ENCODE data around the gene PRR29.

The PRR29 gene

DNA sequence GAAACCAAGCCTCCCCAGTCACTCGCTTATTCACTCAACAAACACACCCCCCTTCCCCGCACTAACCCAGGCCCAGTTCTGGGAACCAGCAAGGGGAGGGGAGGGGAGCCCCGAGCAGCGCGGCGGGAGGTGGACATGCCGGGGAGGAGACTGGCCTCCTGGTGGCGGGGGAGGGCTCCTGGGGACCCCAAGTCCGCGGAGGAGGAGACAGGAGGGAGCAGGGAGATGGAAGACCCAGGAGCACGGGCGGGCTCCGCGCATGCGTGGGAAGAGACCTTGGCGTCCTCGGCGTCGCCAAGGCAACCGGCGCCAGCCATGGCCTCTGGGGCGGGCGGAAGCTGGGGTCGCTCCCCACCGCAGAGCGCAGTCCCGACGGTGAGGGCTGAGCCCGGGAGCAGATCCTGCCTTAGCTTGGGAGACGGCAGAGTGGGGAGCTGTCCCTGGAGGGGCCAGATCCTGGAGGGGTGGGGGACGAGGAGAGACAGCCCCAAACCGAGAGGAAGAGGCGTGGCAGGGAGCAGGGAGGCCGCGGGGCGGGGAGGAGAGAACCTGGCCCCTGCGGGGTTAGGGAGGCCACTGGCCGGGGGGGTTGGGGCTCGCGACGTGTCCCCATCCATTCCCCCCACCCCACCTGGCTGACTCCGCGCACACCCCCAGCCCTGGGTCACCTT is at the start of gene PRR29:
Gene PRR29 (plus strand): TSS at position 302 of the 671 bp plus-strand sequence. CDS start 14 bp downstream, at position 316.
- peak; percentile 79 for DNase-seq

GRCh38 chr17:63948521-63948920 is 49.6 kb upstream of the PRR29 start:
- DNase-seq = no peak

GRCh38 chr17:63949576-63950250 is 48.4 kb upstream of the PRR29 start:
- DNase-seq = no peak

DNA sequence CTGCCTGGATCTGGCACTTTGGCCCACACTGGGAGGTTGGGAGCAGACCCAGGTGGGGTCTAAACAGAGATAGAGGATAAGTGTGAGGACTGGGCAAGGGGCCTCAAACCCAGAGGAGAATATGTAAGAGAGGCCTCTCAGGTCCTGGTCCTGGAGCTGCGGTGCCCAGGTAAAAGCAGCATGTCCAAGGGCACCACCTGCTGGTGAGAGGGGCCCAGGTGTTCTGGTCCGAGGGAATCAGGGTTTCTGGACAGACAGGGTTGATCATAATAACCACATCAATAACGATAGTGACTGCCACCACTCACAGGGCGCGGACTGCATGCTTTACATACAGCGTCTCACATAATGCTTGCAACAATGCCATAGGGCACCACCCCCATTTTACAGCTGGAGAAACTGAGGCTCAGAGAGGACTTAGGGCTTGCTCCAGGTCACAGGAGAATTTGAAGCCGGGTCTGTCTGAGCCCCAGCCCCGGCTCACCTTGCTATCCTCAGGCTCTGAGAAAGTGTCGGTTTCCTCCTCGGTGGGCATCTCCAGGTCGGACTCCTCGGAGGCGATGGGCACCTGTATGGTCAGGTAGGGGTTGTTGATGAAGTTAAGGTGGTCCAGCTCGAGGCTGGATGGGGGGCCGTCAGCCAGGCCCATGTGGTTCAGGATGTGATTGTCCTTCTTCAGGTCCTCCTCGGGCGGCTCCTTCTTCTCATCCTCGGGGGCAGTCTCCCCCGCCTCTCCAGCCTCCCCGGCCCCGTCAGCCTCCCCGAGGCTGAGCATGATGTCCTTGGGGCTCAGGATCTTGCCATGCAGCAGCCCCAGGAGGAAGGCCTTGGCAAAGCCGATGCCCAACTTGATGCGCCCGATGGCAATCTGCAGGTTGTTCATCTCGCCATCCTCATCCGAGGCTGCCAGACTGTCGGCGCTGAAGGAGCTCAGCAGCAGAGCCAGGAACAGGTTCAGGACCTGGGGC is 46.9 kb upstream of the PRR29 start:
- peak; percentile 51 for DNase-seq

- peak; percentile 49 for DNase-seq
Measured at GRCh38 chr17:63954402-63955063, 43.6 kb upstream of the PRR29 start.

DNA sequence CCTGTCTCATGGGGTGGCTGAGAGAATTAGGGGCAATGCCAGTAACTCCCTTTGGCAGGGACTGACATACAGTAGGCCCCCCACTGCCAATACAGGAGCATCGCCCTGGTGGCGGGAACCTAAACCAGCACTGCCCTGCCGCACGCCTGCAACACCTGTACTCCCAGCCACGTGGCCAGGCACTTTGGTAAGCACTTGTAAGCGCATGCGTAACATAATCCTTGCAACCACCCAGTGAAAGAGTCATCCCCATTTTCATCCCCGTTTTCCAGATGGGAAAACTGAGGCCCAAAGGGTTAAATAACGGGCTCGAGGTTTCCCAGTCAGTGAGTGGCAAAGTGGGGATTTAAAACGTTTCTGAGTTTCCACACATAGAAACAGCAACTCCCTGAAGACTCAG is 42.9 kb upstream of the PRR29 start:
- no peak for DNase-seq

DNA sequence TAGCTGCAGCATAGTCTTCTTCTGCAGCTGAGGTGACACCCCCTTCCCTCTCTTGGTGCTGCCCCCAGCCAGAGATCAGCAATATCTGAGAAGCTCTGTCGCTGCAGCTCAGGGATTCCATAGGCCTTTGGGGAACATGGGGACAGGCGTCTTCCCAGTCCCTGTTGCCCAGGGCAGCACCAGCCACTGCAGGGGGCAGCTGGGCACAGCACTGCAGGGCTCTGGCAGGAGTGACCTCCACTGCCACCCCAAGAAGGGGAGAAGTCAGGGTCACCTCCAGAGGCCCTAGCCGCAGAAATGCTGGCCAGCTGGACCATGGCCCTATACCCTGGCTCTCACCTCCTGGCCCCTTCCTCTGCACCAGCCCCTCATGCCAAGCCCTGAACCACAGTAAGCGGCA is 42.4 kb upstream of the PRR29 start:
- DNase-seq = no peak

GRCh38 chr17:63956296-63956920 is 41.7 kb upstream of the PRR29 start:
- no peak for DNase-seq

GRCh38 chr17:63960006-63960405 is 38.1 kb upstream of the PRR29 start:
- DNase-seq = no peak

DNA sequence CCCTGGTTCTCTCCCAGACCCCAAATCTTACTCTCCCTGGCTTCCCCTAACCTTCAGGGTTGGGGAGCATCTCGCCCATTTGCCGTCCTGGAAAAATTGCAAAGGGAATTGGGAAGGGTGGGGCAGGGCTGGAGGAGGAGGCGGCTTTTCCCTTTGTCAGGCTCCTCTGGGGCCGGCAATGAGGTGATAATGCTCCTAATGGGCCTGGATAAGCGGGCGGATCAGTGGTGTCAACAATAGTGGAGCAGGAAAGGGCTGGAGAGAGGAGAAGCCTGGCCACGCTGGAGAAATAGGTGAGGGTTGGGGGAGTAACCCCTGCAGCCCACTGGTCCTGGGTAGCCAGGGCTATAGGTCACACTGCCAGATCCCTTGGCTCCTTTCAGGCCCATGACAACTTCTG is 37.7 kb upstream of the PRR29 start:
- no peak for DNase-seq

GRCh38 chr17:63961355-63962212 is 36.6 kb upstream of the PRR29 start:
- DNase-seq = peak; percentile 53

GRCh38 chr17:63962298-63962744 is 35.8 kb upstream of the PRR29 start:
- DNase-seq = no peak

GRCh38 chr17:63963123-63963522 is 35.0 kb upstream of the PRR29 start:
- DNase-seq = no peak

GRCh38 chr17:63966646-63967264 is 31.4 kb upstream of the PRR29 start:
- peak; percentile 37 for DNase-seq

DNA sequence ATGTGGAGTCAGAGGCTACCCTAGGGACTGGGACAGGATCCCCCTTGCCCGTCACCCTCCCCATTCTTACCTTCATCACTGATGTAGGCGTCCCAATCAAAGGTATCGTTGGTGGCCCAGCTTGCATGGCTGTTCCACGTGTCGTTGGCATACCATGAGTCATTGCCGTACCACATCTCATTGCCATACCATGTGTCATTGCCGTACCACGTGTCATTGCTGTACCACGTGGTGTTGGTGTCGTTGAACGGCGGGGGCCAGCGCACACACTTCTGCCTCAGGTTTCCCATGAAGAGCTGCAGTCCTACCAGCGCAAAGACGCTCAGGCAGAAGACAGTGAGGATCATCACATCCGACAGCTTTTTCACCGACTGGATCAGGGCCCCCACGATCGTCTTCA is 30.2 kb upstream of the PRR29 start:
- no peak for DNase-seq

- DNase-seq = no peak
Measured at GRCh38 chr17:63969278-63969677, 28.9 kb upstream of the PRR29 start.

DNA sequence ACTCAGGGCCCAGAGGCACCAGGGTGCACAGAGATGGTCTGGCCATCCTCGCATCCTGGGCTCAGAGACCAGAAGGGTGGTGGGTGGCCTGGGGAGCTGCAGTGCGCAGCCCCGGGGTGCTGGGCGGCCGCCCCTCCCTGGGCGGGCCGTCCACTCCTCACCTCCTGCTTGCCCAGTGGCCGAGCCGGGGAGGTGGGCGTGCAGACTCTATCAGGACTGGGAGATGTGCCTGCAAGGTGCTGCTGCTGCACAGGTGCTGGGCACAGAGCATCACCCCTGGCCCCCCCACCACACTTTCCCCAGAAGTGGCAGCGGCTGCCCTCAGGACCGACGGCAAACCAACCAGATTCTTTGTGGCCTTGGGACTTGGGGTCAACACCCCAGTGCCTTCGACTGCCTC is 25.4 kb upstream of the PRR29 start, which contains the start of gene SCN4A:
Gene SCN4A (minus strand): TSS at position 123 of the 400 bp plus-strand sequence. CDS start 77 bp downstream, at position 46.
- DNase-seq = no peak

DNA sequence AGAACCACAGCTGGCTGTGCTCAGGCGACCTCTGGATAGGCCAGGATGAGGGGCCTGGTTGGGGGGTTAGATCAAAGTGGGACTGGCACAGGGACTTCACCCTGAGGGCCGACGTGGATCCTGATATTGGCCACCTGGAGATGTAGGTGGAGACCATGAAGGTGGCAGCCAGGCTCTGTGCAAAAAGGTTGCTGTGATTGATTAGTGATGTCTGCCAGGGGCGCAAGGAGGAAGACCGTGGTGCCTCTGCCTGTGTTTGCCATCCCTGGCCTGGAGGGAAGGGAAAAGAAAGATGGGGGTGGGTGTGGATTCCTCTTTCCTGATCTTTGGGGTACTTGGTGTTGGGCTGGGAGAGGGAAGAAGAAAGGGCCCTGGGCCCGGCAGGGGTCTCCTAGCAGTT is 24.9 kb upstream of the PRR29 start:
- DNase-seq = no peak

DNA sequence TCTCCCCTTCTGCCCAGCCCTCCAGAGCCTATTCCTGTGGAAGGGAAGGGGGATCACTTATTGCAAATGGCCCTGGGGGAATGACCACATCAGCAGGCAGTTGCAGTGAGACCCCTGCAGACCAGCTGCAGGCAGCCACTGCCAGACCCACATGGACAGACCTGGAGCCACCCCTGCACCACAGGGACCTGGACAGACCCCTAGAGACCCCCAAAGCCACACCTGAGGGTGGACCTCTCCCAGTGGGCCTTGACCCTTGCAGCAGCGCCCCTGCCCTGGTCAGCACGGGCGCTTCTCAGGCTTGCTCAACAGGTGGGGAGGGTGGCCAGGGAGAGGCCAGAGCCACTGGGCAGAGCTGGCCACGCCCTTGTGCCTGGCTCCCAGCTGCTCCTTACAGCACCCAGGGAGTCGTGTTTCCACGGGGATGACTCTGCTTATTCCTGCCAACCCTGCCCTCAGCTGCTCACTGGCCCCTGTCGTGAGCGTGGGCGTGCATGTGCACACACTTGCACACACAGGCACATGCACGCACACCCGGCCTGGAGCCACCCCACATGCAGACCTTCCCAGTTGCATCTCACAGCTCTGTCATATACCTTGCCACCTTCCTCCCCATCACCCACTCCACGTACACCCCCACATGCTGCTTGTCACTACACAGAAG is 24.1 kb upstream of the PRR29 start:
- no peak for DNase-seq

DNA sequence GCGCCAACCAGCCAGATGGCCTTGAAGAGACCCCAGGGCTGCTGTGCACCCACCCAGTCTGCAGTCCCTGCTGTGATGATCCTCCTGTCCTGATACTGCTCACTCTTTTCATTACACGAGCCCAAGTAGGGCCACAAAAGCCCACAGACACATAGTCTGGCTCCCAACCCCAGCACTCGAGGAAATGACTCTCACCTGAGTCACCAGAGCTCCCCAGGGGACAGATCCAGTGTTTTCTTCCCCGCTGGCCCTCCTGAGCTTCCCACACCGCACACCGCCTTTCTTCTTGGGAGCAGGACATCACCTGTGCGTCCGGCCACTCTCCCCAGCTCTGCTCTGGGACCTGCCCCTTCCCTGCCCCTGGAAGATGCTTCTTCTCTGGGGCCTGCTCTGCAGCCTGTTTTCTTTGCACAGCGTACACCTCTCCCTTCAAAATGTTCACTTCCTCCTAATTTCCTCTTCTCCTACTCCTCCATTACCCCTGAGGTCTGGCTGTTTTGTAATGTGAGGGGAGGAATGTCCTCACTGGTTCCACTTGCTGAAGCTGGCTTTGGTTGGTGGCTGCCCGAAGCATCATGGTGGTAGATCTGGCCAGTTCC is 23.5 kb upstream of the PRR29 start:
- DNase-seq = no peak
